LNCaP clone FGC (cell line): Measurements from ENCODE around the gene PALLD.

Experiments
- DNase-seq: peaks from one replicate; pipeline ENCODE4 v3.0.0-alpha.2; 2011; ENCODE audit warnings: low read depth
- H3K4me3 ChIP-seq: 2 replicates; pipeline ENCODE4 v1.5.1; 2011; ENCODE audit warnings: mild to moderate bottlenecking, low read depth, low read length, control low read depth
- CTCF ChIP-seq: IDR thresholded peaks from 2 replicates; pipeline ENCODE4 v1.5.1; 2012; ENCODE audit warnings: mild to moderate bottlenecking; ENCODE audit not compliant: control insufficient read depth, insufficient read depth; ENCODE audit errors: extremely low read depth

The PALLD gene

GRCh38 chr4:168877511-168878491, 380.9 kb downstream of the PALLD start:
- DNase-seq = no peak
- no peak overlapping the region for H3K4me3 ChIP-seq
- no peak for TF ChIP-seq CTCF

DNA sequence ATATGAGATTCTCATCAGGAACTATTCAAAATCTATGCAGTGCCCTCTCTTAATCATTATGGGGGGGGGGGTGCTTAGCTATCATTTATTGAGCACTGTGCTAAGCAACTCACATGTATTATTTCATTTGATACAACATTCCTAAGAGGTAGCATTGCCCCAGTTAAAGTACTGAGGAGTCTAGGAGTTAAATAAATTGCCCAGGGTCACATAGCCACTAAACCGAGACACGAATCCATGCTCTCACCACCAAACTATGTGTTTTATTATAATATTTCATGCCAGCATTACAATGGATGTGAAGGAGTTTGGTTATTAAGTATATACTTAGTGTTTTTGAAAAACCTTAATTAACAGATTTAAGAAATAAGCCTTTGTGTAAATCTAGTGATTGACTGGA, 381.8 kb downstream of the PALLD start:
- no peak for DNase-seq
- no peak for TF ChIP-seq CTCF
- H3K4me3 ChIP-seq = no peak overlapping the region

GRCh38 chr4:168879188-168879587, 382.3 kb downstream of the PALLD start:
- no peak overlapping the region for H3K4me3 ChIP-seq
- no peak for DNase-seq
- TF ChIP-seq CTCF = no peak

GRCh38 chr4:168880072-168880675, 383.3 kb downstream of the PALLD start:
- DNase-seq = no peak
- TF ChIP-seq CTCF = no peak
- no peak overlapping the region for H3K4me3 ChIP-seq

GRCh38 chr4:168880811-168881595, 384.2 kb downstream of the PALLD start:
- no peak overlapping the region for H3K4me3 ChIP-seq
- DNase-seq = no peak
- no peak for TF ChIP-seq CTCF

DNA sequence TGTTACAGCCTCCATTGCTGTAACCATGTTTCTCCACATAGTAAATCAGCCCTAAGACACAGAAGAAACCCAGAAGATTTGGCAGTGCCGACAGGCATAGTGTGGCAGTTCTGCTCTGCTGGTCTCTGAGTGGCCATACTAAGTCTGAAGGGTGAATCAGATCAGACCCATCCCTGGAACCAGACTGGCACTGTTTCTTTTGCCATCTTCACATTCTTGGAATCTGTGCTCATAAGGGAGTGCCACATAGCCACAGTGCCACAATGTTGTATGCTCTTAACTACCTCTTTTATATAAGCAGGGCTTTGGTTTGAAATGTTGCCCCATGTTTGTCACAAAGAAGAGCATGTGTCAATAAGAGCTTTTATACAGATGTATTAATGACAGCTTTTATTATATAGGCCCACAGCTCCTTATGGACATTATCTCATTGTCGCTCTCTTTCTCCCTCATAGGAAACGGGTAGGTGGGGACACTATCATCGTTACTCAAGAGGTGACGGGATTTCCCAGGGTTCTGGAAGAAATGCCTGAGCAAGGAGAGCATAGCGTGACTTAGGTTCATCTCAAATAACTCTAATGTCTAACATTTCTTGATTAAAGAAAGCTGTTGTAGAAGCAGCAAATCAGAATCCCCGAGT, 385.0 kb downstream of the PALLD start:
- TF ChIP-seq CTCF = no peak
- DNase-seq = no peak
- H3K4me3 ChIP-seq = no peak overlapping the region
